Esophagus muscularis mucosa (tissue), 4 donors: ENCODE results near the gene MACROD2. TPM values are rescaled to one million over a fixed set of nuclear protein-coding genes. Genes with fewer than 3 reads are reported as not detected.

Experiments used
- DNase-seq: peaks from one replicate; pipeline ENCODE4 v3.0.0-alpha.2; 2017; ENCODE audit errors: extremely low spot score
- H3K27ac ChIP-seq, 4 donors: fragments of 200-600 bp; sonication (generic); replicated peaks in 1 of 4; 1 replicate in 3 of 4; 2 replicates in 1 of 4; pipeline ENCODE4 v1.5.1; 2016 to 2019; ENCODE audit warnings: mild to moderate bottlenecking in 1 of 4
- H3K27me3 ChIP-seq, 4 donors: fragments of 200-600 bp; sonication (generic); one replicate each; pipeline versions ENCODE4 v1.5.1 to v1.6.0; 2016 to 2019
- H3K36me3 ChIP-seq, 4 donors: fragments of 200-600 bp; sonication (generic); one replicate each; pipeline ENCODE4 v1.5.1; 2016 to 2019
- H3K4me1 ChIP-seq, 4 donors: fragments of 200-600 bp; sonication (generic); one replicate each; pipeline ENCODE4 v1.5.1; 2016 to 2019
- H3K4me3 ChIP-seq, 4 donors: fragments of 200-600 bp; sonication (generic); 1 replicate in 2 of 4; 2 replicates in 2 of 4; pipeline ENCODE4 v1.5.1; 2016 to 2019; ENCODE audit warnings: mild to moderate bottlenecking in 4 of 4, moderate library complexity in 1 of 4
- H3K9me3 ChIP-seq, 4 donors: fragments of 200-600 bp; sonication (generic); 1 replicate in 3 of 4; 2 replicates in 1 of 4; pipeline ENCODE4 v1.5.1; 2016 to 2019
- CTCF ChIP-seq, 3 experiments: fragments of 200-600 bp in 2 of 3; fragments of 450-650 bp in 1 of 3; sonication (generic) in 2 of 3; IDR thresholded peaks; one replicate each; pipeline ENCODE4 v1.5.1; 2017 to 2019; ENCODE audit warnings: antibody characterized with exemption in 3 of 3, mild to moderate bottlenecking in 2 of 3, moderate library complexity in 1 of 3
- EP300 ChIP-seq: sonication (generic); formaldehyde crosslinking; IDR thresholded peaks from one replicate; pipeline ENCODE4 v1.6.1; 2017; ENCODE audit warnings: antibody characterized with exemption
- POLR2A ChIP-seq: fragments of 450-650 bp; IDR thresholded peaks from one replicate; pipeline ENCODE4 v1.6.1; 2017; ENCODE audit warnings: antibody characterized with exemption, moderate library complexity, mild to moderate bottlenecking, low read depth
- POLR2AphosphoS5 ChIP-seq, 2 donors: sonication (generic); formaldehyde crosslinking; IDR thresholded peaks; one replicate each; pipeline ENCODE4 v1.6.1; 2017; ENCODE audit warnings: antibody characterized with exemption in 2 of 2
- WGBS: methylation state at CpG from one replicate; pipeline ENCODE4 v1.1.5; 2018; 5-methylcytosine and 5-hydroxymethylcytosine counted together
- intact Hi-C: fragments of 100-400 bp; cut with DNase I; formaldehyde crosslinking; loops from one replicate; pipeline ENCODE4 v1.15.1; 2023
- total RNA-seq, 4 donors: library from RNA; depleted of rRNA; stranded (reverse); fragments of >200 nt; gene quantifications; one replicate each; pipeline versions ENCODE4 v1.1.0 to v1.2.1, GENCODE V29; 2016

Gene MACROD2
- total RNA-seq, 4 donors from 2014 or later = 1.4 to 3.6 (median 2.6) TPM

- H3K4me3 ChIP-seq = no peak overlapping the region
- no peak for DNase-seq
- no peaks in the 10 kb centered on the region for H3K9me3 ChIP-seq
- TF ChIP-seq POLR2A (no peak), EP300 (no peak), CTCF (IDR thresholded peaks at IDR 0.05) (no peak), POLR2AphosphoS5 (IDR thresholded peaks at IDR 0.05) (no peak)
- intact Hi-C loops = no loop called here
- H3K27ac ChIP-seq = no peak overlapping the region
- no peaks in the 10 kb centered on the region for H3K27me3 ChIP-seq
- H3K36me3 ChIP-seq = no peaks in the 10 kb centered on the region
- no peaks in the 10 kb centered on the region for H3K4me1 ChIP-seq
- WGBS = 84% methylated on average over 5 of the region's 5 CpGs
These were observed 527.3 kb downstream of the MACROD2 start for GRCh38 chr20:14522595-14522994.

GRCh38 chr20:14523090-14523489, 527.8 kb downstream of the MACROD2 start:
- intact Hi-C loops = no loop called here
- Histone ChIP-seq H3K9me3 (no peaks in the 10 kb centered on the region), H3K27ac (no peak overlapping the region), H3K4me1 (no peaks in the 10 kb centered on the region), H3K36me3 (no peaks in the 10 kb centered on the region), H3K4me3 (no peak overlapping the region), H3K27me3 (no peaks in the 10 kb centered on the region)
- TF ChIP-seq CTCF (IDR thresholded peaks at IDR 0.05) (no peak), POLR2A (no peak), POLR2AphosphoS5 (IDR thresholded peaks at IDR 0.05) (no peak), EP300 (no peak)
- no peak for DNase-seq
- 76% methylated on average over 4 of the region's 4 CpGs for WGBS

GRCh38 chr20:14525426-14525825, 530.1 kb downstream of the MACROD2 start:
- no peaks in the 10 kb centered on the region for H3K4me1 ChIP-seq
- no peak for DNase-seq
- no peak for TF ChIP-seq EP300
- TF ChIP-seq POLR2A = no peak
- no peak for TF ChIP-seq CTCF (IDR thresholded peaks at IDR 0.05)
- TF ChIP-seq POLR2AphosphoS5 (IDR thresholded peaks at IDR 0.05) = no peak
- intact Hi-C loops = no loop called here
- no peaks in the 10 kb centered on the region for H3K27me3 ChIP-seq
- no peak overlapping the region for H3K27ac ChIP-seq
- H3K36me3 ChIP-seq = no peaks in the 10 kb centered on the region
- H3K9me3 ChIP-seq = no peaks in the 10 kb centered on the region
- WGBS = 94% methylated on average over 1 of the region's 1 CpG
- no peak overlapping the region for H3K4me3 ChIP-seq

DNA sequence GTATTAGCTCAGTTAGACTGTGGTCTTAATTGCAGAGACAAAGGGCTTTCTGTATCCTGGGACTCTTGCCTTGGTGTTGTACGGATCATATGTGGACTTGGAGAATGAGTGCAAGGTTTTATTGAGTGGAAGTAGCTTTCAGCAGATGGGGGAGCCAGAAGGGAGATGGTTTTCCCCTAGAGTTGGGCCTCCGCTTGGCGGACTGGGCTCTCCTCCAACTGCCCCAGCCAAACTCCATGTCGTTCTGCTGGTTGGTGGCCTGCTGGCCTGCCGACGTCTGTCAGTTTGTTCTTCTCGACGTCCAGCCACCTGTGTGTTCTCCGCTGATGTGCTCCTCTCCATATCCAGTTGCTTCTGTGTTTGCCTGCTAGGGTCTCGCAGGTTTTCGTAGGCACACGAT, 531.6 kb downstream of the MACROD2 start:
- H3K36me3 ChIP-seq = no peaks in the 10 kb centered on the region
- H3K4me1 ChIP-seq = no peaks in the 10 kb centered on the region
- 92% methylated on average over 11 of the region's 12 CpGs for WGBS
- no peak for DNase-seq
- intact Hi-C loops = no loop called here
- no peak overlapping the region for H3K4me3 ChIP-seq
- H3K27me3 ChIP-seq = no peaks in the 10 kb centered on the region
- no peak overlapping the region for H3K27ac ChIP-seq
- no peaks in the 10 kb centered on the region for H3K9me3 ChIP-seq
- TF ChIP-seq EP300 = no peak
- no peak for TF ChIP-seq CTCF (IDR thresholded peaks at IDR 0.05)
- no peak for TF ChIP-seq POLR2AphosphoS5 (IDR thresholded peaks at IDR 0.05)
- TF ChIP-seq POLR2A = no peak

GRCh38 chr20:14531786-14532185, 536.5 kb downstream of the MACROD2 start:
- WGBS = 84% methylated on average over 5 of the region's 5 CpGs

More at GRCh38 chr20:14531786-14532185, 536.5 kb downstream of the MACROD2 start:
- no peaks in the 10 kb centered on the region for H3K27me3 ChIP-seq
- intact Hi-C loops = no loop called here
- TF ChIP-seq POLR2A = no peak
- no peak for TF ChIP-seq EP300
- no peak for TF ChIP-seq CTCF (IDR thresholded peaks at IDR 0.05)
- TF ChIP-seq POLR2AphosphoS5 (IDR thresholded peaks at IDR 0.05) = no peak
- no peak overlapping the region for H3K4me3 ChIP-seq
- no peaks in the 10 kb centered on the region for H3K9me3 ChIP-seq
- H3K4me1 ChIP-seq = no peaks in the 10 kb centered on the region
- H3K27ac ChIP-seq = no peak overlapping the region
- no peak for DNase-seq
- no peaks in the 10 kb centered on the region for H3K36me3 ChIP-seq
